Thoracic aorta (tissue), 2 donors: ENCODE results near the gene HSF5. TPM values are rescaled to one million over a fixed set of nuclear protein-coding genes. Genes with fewer than 3 reads are reported as not detected.

ENCODE experiments used
- ATAC-seq: fragments of 150-250 bp; one replicate; pipeline ENCODE4 v1.8.0; 2017; ENCODE audit warnings: low read depth; ENCODE audit not compliant: insufficient number of reproducible peaks, low FRiP score
- DNase-seq: peaks from one replicate; pipeline ENCODE4 v3.0.0-alpha.2; 2020; ENCODE audit warnings: low spot score
- H3K27ac ChIP-seq, 2 donors: fragments of 200-600 bp; sonication (generic); 1 replicate in 1 of 2; 2 replicates in 1 of 2; pipeline ENCODE4 v1.5.1; 2016; ENCODE audit warnings: mild to moderate bottlenecking in 2 of 2, moderate library complexity in 2 of 2
- H3K27me3 ChIP-seq: fragments of 200-600 bp; sonication (generic); replicated peaks from 2 replicates; pipeline ENCODE4 v1.6.0; 2016; ENCODE audit warnings: mild to moderate bottlenecking; ENCODE audit not compliant: insufficient read depth
- H3K36me3 ChIP-seq: fragments of 200-600 bp; sonication (generic); one replicate; pipeline ENCODE4 v1.5.1; 2016
- H3K4me1 ChIP-seq, 2 donors: fragments of 200-600 bp; sonication (generic); 1 replicate in 1 of 2; 2 replicates in 1 of 2; pipeline versions ENCODE4 v1.5.1 to v1.6.0; 2016; ENCODE audit warnings: low read depth in 2 of 2, mild to moderate bottlenecking in 1 of 2; ENCODE audit not compliant: control insufficient read depth in 1 of 2
- H3K4me3 ChIP-seq: fragments of 200-600 bp; sonication (generic); 2 replicates; pipeline ENCODE4 v1.5.1; 2016; ENCODE audit warnings: mild to moderate bottlenecking
- H3K9me3 ChIP-seq: fragments of 200-600 bp; sonication (generic); 2 replicates; pipeline ENCODE4 v1.5.1; 2016
- total RNA-seq, 2 donors: library from RNA; depleted of rRNA; stranded (reverse); fragments of >200 nt; gene quantifications; one replicate each; pipeline versions ENCODE4 v1.1.0 to v1.2.3, GENCODE V29; 2016
- TF ChIP-seq, protein P1 (sequence below): fragments of 200-600 bp; sonication (generic); IDR thresholded peaks from one replicate; pipeline ENCODE4 v1.5.1; 2019; ENCODE audit warnings: antibody characterized with exemption

HSF5 gene
- total RNA-seq, 2 donors from 2014 or later, result 0.14 TPM; not detected in 1

DNA sequence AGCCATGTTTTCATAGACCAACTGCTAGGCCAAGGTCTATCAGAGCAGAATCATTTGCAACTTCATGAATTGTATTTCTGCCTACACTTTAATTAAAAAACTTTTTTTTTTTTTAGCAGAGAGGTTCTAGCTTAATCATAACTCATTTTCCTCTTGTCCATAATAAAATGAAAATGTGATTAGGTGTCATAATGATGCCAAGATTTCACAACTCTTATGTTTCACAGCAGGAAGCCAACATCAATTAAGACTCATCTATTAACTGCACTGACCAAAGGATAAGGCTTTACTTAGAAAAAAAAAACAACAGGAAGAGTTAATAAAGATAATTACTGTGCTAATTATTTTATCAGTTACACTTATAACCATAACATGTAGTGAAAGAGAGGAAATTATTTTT is 52.0 kb downstream of the HSF5 start:
- ATAC-seq, result no peak
- no peaks in the 10 kb centered on the region for H3K4me1 ChIP-seq
- no peaks in the 10 kb centered on the region for H3K36me3 ChIP-seq
- no peaks in the 10 kb centered on the region for H3K9me3 ChIP-seq
- TF ChIP-seq, protein P1, sequence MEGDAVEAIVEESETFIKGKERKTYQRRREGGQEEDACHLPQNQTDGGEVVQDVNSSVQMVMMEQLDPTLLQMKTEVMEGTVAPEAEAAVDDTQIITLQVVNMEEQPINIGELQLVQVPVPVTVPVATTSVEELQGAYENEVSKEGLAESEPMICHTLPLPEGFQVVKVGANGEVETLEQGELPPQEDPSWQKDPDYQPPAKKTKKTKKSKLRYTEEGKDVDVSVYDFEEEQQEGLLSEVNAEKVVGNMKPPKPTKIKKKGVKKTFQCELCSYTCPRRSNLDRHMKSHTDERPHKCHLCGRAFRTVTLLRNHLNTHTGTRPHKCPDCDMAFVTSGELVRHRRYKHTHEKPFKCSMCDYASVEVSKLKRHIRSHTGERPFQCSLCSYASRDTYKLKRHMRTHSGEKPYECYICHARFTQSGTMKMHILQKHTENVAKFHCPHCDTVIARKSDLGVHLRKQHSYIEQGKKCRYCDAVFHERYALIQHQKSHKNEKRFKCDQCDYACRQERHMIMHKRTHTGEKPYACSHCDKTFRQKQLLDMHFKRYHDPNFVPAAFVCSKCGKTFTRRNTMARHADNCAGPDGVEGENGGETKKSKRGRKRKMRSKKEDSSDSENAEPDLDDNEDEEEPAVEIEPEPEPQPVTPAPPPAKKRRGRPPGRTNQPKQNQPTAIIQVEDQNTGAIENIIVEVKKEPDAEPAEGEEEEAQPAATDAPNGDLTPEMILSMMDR, result no peak
- no peak overlapping the region for H3K27ac ChIP-seq
- no peaks in the 10 kb centered on the region for H3K27me3 ChIP-seq
- no peak overlapping the region for H3K4me3 ChIP-seq
- DNase-seq, result no peak

DNA sequence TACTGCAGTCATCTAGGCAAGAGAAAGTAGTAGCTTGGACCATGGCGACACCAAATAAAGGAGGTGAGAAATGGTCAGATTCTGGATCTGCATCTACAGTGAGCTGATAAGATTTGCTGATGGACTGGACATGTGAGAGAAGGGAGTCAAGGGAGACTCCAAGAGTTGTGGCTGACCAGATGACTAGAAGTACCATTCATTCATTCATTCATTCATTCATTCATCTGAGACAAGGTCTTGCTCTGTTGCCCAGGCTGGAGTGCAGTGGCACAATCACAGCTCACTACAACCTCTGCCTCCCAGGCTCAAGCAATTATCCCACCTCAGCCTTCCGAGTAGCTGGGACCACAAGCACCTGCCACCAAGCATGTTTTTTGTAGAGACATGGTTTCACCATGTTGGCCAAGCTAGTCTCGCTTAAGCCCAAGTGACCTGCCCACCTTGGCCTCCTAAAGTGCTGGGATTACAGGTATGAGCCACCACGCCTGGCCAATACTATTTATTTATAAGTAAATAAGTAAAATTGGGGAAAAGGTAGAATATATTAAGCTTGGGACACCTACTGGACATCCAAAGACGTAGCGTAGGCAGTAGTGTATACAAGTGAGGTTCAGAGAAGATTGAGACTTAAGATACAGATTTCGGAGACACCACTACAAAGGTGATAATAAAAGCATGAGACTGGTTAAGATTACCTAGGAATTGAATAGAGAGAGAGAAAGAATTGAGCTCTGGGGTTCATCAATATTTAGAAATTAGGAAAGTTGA is 55.2 kb downstream of the HSF5 start:
- ATAC-seq (no peak), DNase-seq (no peak)
- H3K36me3 ChIP-seq, result no peaks in the 10 kb centered on the region
- H3K9me3 ChIP-seq, result no peaks in the 10 kb centered on the region
- H3K27ac ChIP-seq, result no peak overlapping the region
- TF ChIP-seq, protein P1, result no peak
- H3K27me3 ChIP-seq, result no peaks in the 10 kb centered on the region
- no peaks in the 10 kb centered on the region for H3K4me1 ChIP-seq
- H3K4me3 ChIP-seq, result no peak overlapping the region

DNA sequence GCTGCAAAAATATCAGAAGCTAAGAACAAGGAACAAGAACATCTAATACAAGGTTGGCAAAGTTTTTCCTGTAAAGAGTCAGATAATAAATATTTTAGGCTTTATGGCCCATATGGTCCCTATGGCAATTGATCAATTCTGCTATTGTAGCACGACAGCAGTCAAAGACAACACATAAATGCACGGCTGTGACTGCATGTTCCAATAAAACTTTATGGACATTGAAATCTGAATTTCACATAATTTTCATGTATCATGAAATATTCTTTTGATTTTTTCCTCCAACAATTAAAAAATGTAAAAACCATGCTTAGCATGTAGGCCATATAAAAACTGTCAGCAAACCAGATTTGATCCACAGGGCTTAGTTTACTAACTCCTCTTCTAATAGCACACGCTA is 60.4 kb downstream of the HSF5 start:
- no peak for DNase-seq
- Histone ChIP-seq H3K9me3 (no peaks in the 10 kb centered on the region), H3K4me1 (no peaks in the 10 kb centered on the region), H3K27me3 (no peaks in the 10 kb centered on the region), H3K4me3 (no peak overlapping the region), H3K36me3 (no peaks in the 10 kb centered on the region), H3K27ac (no peak overlapping the region)
- TF ChIP-seq, protein P1, result no peak
- ATAC-seq, result no peak

- Histone ChIP-seq H3K27ac (no peak overlapping the region), H3K36me3 (no peaks in the 10 kb centered on the region)
- no peak for ATAC-seq
These were observed 66.5 kb downstream of the HSF5 start for GRCh38 chr17:58421711-58422110.

DNA sequence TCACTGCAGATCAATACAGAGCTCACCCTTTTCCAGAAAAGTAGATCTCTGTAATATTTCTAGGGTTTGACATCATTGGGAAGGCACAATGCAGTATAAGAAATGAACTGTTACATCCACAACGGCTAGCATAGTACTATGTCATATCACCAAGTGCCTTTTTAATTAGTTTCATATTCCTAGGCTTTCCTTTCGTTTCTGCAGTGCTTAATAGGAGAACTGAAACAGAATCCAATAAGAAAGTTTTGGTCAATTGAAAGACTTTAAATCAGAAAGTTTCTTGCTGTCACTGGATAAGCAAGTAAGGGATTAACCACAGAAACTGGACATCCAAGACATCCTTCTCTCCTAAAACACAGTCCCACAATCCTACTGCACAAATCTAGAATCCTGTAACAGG is 67.4 kb downstream of the HSF5 start:
- TF ChIP-seq, protein P1, result no peak
- ATAC-seq, result no peak
- no peak overlapping the region for H3K27ac ChIP-seq
- H3K9me3 ChIP-seq, result no peaks in the 10 kb centered on the region
- no peak overlapping the region for H3K4me3 ChIP-seq
- H3K27me3 ChIP-seq, result no peaks in the 10 kb centered on the region
- H3K4me1 ChIP-seq, result no peaks in the 10 kb centered on the region
- DNase-seq, result no peak
- H3K36me3 ChIP-seq, result no peaks in the 10 kb centered on the region

More at GRCh38 chr17:58421711-58422110, 66.5 kb downstream of the HSF5 start:
- Histone ChIP-seq H3K27me3 (no peaks in the 10 kb centered on the region), H3K4me1 (no peaks in the 10 kb centered on the region), H3K9me3 (no peaks in the 10 kb centered on the region), H3K4me3 (no peak overlapping the region)
- no peak for DNase-seq
- TF ChIP-seq, protein P1, result no peak
